ENCODE results near the gene PKNOX2.

DNA sequence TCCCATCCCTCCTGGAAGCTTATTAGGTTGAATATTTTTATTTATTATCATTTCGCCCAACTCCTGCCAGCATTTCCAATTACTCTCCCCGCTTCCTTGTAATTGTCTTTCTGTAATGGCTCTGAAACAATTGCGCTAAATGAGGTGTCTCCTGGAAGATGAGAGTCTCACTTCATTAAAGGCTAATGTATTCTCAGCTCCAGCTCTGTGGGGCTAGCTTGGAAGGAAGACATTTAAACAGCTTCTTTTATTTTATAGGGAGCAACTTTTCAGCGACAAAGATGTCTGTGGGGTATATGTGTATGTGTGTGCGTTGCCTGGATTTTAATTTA is 86.6 kb downstream of the PKNOX2 start:
- no peak for TF ChIP-seq CTCF (conservative IDR thresholded peaks at IDR 0.05)
- no peak for TF ChIP-seq ZFX (IDR thresholded peaks at IDR 0.05)

Data from C4-2B (cell line).